ENCODE measurements around the gene SETBP1. TPM values are rescaled to one million over a fixed set of nuclear protein-coding genes. Genes with fewer than 3 reads are reported as not detected.

The SETBP1 gene
- total RNA-seq, 4 donors from 2014 or later: 7.8 to 16.6 (median 11.7) TPM

DNA sequence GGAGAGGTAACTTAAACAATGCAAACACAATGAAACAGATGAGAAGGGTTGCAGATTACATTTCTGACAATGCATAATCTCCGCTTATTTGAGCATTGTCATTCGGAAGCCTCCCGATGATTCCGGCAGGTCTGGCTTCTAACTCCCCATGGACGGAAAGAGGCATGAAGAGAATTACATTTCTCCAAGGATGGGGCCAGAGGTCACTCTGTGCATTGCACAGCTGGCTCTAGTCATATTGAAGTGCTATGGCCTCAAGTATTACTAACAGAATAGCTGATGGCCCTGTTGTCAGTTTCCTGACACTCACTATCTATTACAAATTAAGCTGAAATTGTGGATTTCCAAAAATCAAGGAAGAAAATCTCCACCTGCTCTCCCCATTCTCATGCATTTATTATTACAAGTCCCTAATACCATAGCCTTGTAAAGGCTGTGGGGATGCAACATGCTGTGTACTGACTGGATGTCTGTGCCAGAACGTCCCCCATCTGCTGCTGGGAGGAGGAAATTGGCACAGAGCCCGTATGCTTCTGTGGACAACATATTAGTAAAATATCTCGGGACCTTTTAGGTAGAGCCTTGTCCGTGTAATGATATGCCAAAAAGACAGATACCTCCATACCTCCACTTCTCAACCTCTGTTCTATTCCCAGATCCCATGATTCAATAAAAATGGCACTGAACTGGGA lies 168.1 kb downstream of the SETBP1 start:
- TF ChIP-seq POLR2A (IDR thresholded peaks at IDR 0.05): no peak
- TF ChIP-seq, protein P1, sequence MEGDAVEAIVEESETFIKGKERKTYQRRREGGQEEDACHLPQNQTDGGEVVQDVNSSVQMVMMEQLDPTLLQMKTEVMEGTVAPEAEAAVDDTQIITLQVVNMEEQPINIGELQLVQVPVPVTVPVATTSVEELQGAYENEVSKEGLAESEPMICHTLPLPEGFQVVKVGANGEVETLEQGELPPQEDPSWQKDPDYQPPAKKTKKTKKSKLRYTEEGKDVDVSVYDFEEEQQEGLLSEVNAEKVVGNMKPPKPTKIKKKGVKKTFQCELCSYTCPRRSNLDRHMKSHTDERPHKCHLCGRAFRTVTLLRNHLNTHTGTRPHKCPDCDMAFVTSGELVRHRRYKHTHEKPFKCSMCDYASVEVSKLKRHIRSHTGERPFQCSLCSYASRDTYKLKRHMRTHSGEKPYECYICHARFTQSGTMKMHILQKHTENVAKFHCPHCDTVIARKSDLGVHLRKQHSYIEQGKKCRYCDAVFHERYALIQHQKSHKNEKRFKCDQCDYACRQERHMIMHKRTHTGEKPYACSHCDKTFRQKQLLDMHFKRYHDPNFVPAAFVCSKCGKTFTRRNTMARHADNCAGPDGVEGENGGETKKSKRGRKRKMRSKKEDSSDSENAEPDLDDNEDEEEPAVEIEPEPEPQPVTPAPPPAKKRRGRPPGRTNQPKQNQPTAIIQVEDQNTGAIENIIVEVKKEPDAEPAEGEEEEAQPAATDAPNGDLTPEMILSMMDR (IDR thresholded peaks at IDR 0.05): no peak
- H3K4me3 ChIP-seq (ENCODE audit: low read depth, poor library complexity, severe bottlenecking): no peak overlapping the region
- DNase-seq (ENCODE audit: low spot score in 2 of 2): no peak
- 80 to 87% methylated on average over 9 of the region's 9 CpGs for WGBS, 2 donors
- intact Hi-C loops (cut with DNase I; ENCODE audit: low total_unique reads): no loop called here

DNA sequence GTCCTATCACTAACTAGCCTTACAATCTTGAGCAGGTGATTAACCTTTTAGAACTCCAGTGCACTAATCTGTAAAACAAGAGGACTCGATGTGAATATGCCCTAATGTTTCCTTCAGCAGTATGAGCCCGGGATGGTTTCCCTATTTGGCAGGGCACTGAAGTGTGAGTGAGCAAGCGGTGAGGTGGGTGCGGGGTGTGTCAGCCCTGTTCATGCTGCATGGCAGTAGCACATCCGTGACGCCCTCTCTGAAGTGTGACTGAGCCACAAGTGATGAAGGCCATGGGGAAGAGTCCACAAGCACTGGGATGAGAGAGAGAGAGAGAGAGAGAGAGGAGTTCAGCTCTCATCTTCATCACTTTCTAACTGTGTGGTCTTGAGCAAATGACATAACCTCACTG lies 168.7 kb downstream of the SETBP1 start:
- intact Hi-C loops (cut with DNase I; ENCODE audit: low total_unique reads): no loop called here
- DNase-seq (ENCODE audit: low spot score in 2 of 2): no peak
- no peak overlapping the region for H3K4me3 ChIP-seq (ENCODE audit: low read depth, poor library complexity, severe bottlenecking)
- TF ChIP-seq POLR2A (IDR thresholded peaks at IDR 0.05): no peak
- 84 to 93% methylated on average over 6 of the region's 6 CpGs for WGBS, 2 donors

DNA sequence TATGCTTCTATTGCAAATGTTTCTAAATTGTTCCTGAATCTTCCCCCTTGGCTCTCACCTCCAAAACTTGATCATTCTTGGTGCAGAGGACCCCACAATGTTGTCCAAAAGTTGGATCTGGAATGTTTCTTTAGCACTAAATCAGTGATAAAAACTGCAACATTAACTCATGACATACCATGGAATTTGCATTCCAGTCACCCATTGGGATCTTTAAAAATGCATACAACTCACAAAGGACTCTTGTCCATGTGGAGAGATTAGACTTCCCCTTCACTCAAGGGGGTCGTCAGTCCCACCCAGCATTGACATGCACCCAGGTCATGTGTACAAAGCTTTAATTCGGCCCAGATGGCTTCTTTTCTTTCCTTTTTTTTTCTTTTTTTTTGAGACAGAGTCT lies 169.3 kb downstream of the SETBP1 start:
- no peak for DNase-seq (ENCODE audit: low spot score in 2 of 2)
- H3K4me3 ChIP-seq (ENCODE audit: low read depth, poor library complexity, severe bottlenecking): no peak overlapping the region
- intact Hi-C loops (cut with DNase I; ENCODE audit: low total_unique reads): no loop called here
- TF ChIP-seq, protein P1 (IDR thresholded peaks at IDR 0.05): no peak
- TF ChIP-seq POLR2A (IDR thresholded peaks at IDR 0.05): no peak
- WGBS, 2 donors: 66 to 82% methylated on average over 2 of the region's 2 CpGs

DNA sequence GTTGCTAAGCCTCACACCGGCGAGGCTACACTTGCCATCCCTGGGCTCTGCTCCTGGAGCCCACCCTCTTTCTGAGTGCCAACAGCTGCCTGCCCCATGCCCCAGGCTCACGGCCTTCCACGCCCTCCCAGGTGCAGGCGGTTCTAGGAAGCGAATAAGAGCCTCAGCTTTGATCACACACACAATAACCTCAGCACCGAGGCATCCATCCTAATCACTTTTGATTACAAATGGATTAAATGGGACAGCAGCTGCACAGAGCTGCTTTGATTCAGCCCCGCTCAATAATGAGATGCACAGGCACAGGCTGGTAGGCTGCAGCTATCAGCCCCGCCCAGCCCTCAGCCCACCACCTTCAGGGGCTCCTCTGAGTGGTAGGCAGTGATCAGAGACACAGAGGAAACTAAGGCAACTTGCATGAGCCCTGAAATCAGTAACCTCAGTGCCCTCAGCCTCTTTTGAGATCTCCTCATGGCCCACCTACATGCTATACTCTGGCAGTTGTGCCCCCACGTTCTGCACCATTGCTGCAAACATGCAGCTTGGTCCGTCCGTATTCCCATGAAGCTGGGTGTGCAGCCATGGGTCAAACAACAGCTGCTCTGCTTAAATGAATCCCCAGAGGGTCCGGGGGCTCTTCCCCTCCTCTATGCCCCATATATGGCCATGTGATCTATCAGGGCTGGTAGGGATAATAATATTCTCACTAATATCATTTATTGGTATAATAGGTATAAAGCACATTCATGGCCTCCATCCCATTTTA lies 171.4 kb downstream of the SETBP1 start:
- DNase-seq (ENCODE audit: low spot score in 2 of 2): no peak
- H3K4me3 ChIP-seq (ENCODE audit: low read depth, poor library complexity, severe bottlenecking): no peak overlapping the region
- WGBS, 2 donors: 87 to 90% methylated on average over 6 to 13 of the region's 13 CpGs
- TF ChIP-seq, protein P1 (IDR thresholded peaks at IDR 0.05): no peak
- TF ChIP-seq POLR2A (IDR thresholded peaks at IDR 0.05): no peak
- intact Hi-C loops (cut with DNase I; ENCODE audit: low total_unique reads): no loop called here

- intact Hi-C loops (cut with DNase I; ENCODE audit: low total_unique reads): no loop called here
- no peak for TF ChIP-seq POLR2A (IDR thresholded peaks at IDR 0.05)
- TF ChIP-seq, protein P1 (IDR thresholded peaks at IDR 0.05): no peak
- H3K4me3 ChIP-seq (ENCODE audit: low read depth, poor library complexity, severe bottlenecking): no peak overlapping the region
- DNase-seq (ENCODE audit: low spot score in 2 of 2): no peak
Observed at GRCh38 chr18:44852818-44853217, 172.1 kb downstream of the SETBP1 start.

DNA sequence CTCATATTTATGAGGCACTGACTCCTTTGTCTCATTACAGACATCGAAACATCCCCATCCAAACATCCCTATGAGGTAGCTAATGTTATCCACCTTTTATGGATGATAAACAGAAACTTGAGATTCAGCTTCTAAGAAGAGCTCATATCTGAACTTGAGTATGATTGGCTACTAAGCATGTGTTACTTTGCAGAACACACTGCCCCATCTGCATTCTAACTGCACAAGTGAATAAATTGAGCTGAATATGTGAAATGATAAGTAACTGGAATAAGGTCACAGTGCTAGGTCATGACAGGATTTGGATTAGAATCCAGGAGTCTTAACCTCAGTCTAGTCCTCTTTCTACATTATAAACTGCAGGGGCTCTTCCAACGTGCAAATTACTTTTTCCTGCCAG lies 172.7 kb downstream of the SETBP1 start:
- DNase-seq (ENCODE audit: low spot score in 2 of 2): no peak
- H3K4me3 ChIP-seq (ENCODE audit: low read depth, poor library complexity, severe bottlenecking): no peak overlapping the region
- TF ChIP-seq, protein P1 (IDR thresholded peaks at IDR 0.05): no peak
- TF ChIP-seq POLR2A (IDR thresholded peaks at IDR 0.05): no peak
- intact Hi-C loops (cut with DNase I; ENCODE audit: low total_unique reads): no loop called here
- 79 to 85% methylated on average over 2 of the region's 2 CpGs for WGBS, 2 donors

Data from lower leg skin (tissue), 4 donors.